ENCODE results near the gene PRDM15. TPM values are rescaled to one million over a fixed set of nuclear protein-coding genes. Genes with fewer than 3 reads are reported as not detected.

The PRDM15 gene, protein sequence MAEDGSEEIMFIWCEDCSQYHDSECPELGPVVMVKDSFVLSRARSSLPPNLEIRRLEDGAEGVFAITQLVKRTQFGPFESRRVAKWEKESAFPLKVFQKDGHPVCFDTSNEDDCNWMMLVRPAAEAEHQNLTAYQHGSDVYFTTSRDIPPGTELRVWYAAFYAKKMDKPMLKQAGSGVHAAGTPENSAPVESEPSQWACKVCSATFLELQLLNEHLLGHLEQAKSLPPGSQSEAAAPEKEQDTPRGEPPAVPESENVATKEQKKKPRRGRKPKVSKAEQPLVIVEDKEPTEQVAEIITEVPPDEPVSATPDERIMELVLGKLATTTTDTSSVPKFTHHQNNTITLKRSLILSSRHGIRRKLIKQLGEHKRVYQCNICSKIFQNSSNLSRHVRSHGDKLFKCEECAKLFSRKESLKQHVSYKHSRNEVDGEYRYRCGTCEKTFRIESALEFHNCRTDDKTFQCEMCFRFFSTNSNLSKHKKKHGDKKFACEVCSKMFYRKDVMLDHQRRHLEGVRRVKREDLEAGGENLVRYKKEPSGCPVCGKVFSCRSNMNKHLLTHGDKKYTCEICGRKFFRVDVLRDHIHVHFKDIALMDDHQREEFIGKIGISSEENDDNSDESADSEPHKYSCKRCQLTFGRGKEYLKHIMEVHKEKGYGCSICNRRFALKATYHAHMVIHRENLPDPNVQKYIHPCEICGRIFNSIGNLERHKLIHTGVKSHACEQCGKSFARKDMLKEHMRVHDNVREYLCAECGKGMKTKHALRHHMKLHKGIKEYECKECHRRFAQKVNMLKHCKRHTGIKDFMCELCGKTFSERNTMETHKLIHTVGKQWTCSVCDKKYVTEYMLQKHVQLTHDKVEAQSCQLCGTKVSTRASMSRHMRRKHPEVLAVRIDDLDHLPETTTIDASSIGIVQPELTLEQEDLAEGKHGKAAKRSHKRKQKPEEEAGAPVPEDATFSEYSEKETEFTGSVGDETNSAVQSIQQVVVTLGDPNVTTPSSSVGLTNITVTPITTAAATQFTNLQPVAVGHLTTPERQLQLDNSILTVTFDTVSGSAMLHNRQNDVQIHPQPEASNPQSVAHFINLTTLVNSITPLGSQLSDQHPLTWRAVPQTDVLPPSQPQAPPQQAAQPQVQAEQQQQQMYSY
- 3.0 and 14.6 TPM in 2 replicates for total RNA-seq (2014; rRNA removed; shearing (Covaris generic); ENCODE audit: low replicate concordance)

DNA sequence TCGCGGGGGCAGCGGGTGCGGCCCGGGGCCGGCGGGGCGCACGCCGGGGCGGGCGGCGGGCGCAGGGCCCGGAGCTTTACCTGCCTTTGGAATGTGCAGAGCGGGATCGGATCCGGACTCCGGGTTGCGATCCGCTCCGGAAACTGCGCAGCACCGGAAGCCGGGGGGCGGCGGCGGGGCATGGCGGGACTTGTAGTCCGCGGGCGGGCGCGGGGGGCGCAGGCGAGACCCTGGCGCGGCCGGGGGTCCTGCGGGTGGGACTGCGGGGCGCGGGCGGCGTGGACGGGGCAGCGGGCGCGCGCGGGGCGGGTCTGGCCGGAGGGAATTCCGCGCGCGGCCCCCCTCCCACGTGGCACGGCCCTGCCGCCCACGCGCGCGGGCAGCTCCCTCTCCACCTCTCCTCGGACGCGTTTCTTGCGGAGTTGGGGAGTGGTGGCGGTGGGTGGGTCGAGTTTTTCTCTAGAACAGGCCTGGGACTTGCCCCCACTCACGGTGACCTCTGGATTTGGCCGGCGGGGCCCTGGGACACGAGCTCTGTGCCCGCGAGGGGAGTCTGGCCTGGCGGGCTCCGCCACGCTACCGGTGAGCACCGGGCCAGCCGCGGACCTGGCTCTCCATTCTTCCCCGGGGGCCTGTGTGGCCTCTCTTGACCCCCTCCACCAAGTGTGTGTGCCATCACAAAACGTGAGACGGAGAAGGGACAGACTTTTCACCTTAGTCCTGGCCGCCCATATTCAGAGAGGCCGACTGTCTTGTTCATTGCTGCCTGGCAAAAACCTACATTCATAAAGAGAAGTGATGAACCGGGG, at the start of gene PRDM15:
Gene PRDM15, minus strand, starts transcription at position 155 of the 809 bp plus-strand sequence. CDS start 18,981 bp downstream, outside the sequence.
- Histone ChIP-seq H3K36me3 (ENCODE audit: insufficient read depth, low read length) (no peaks in the 10 kb centered on the region), H3K4me3 (ENCODE audit: low read length) (peak within 1 kb of the TSS; percentile 94)
- DNase-seq = peak; percentile 92

DNA sequence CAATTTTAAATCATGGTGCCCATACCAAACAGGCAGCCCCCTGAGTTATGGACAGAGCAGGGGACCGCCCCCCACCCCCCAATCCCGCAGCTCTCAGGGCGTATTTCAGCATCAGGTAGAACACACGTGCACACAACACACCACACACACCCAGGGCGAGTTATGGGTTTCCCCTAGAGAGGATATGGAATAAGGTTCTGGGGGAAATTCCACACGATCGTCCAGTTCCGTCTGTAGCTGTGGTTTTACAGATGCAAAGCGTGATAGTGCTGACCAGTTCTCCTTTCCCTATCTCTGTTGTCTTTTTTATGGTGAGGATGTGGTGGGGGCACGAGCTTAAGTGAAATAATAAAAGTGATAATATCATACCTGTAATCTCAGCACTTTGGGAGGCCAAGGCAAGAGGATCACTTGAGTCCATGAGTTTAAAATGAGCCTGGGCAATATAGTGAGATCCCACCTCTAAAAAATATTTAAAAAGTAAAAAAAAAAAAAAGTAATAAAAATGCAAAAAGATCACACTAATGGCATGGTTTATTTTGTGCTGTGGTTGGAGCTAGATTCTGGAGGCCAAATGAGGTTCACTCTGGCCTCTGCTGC, 49.6 kb upstream of the PRDM15 start:
- H3K27me3 ChIP-seq (ENCODE audit: low read length) = no peaks in the 10 kb centered on the region
- H3K27ac ChIP-seq (ENCODE audit: low read length) = no peak overlapping the region
- no peak overlapping the region for H3K4me2 ChIP-seq (ENCODE audit: low read depth, low read length, poor library complexity, severe bottlenecking)
- peaks cover 12% of the 10 kb centered on the region for H3K4me1 ChIP-seq (ENCODE audit: low read length)
- H3K9ac ChIP-seq (ENCODE audit: low read length) = no peak overlapping the region
- no peak overlapping the region for H3K4me3 ChIP-seq (ENCODE audit: low read length)
- H2AFZ ChIP-seq (ENCODE audit: low read length) = no peak overlapping the region
- H3K79me2 ChIP-seq (ENCODE audit: low read length) = no peaks in the 10 kb centered on the region
- DNase-seq = no peak
- no peaks in the 10 kb centered on the region for H4K20me1 ChIP-seq (ENCODE audit: insufficient read depth, low read depth, low read length)
- H3K9me3 ChIP-seq (ENCODE audit: low read length) = no peaks in the 10 kb centered on the region
- no peaks in the 10 kb centered on the region for H3K9me2 ChIP-seq (replicated peaks; ENCODE audit: insufficient read depth, low read length)
- H3K36me3 ChIP-seq (ENCODE audit: insufficient read depth, low read length) = no peaks in the 10 kb centered on the region

More for the DNA sequence above, at the start of gene PRDM15:
- Histone ChIP-seq H3K79me2 (ENCODE audit: low read length) (peaks cover 7% of the 10 kb centered on the region), H3K4me2 (ENCODE audit: low read depth, low read length, poor library complexity, severe bottlenecking) (peak within 1 kb of the TSS; percentile 99), H2AFZ (ENCODE audit: low read length) (peak within 1 kb of the TSS; percentile 99; the same call in 1 of the 2 replicates), H3K9me3 (ENCODE audit: low read length) (no peaks in the 10 kb centered on the region), H4K20me1 (ENCODE audit: insufficient read depth, low read depth, low read length) (peaks cover 29% of the 10 kb centered on the region), H3K27me3 (ENCODE audit: low read length) (no peaks in the 10 kb centered on the region), H3K27ac (ENCODE audit: low read length) (no peak within 1 kb of the TSS), H3K4me1 (ENCODE audit: low read length) (peaks cover 24% of the 10 kb centered on the region), H3K9ac (ENCODE audit: low read length) (peak within 1 kb of the TSS; percentile 93), H3K9me2 (replicated peaks; ENCODE audit: insufficient read depth, low read length) (no peaks in the 10 kb centered on the region)

DNA sequence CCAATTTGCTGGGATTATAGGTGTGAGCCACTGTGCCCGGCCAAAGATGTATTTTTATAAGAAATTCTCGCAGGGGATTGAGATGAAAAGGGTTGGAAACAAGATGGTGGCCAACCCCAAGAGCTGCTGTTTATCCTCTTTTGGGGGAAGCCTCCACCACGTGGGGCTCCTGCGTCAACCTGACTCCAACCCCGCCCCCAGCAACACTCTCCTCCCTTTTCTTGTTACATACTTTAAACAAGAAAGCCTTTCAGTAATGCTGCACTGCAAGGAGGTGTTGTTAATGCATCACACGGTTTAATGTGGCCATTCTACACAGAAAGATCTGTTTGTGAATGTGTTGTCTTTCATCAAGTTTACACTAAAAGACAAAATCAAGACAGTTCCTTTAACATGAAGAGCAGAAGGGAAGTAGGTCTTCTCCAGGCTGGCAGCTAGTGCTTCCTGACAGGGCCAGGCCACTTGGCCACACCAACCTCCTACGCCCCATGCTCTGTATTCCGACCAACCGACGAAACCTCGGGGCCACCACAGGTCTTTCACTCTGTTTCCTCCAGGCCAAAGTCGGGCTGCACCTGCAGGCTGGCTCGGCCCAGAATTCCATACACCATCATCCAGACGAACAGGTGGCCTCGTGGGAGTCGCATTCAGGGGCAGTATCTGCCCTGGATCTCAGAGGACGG, 48.7 kb upstream of the PRDM15 start:
- Histone ChIP-seq H3K36me3 (ENCODE audit: insufficient read depth, low read length) (no peaks in the 10 kb centered on the region), H3K27me3 (ENCODE audit: low read length) (no peaks in the 10 kb centered on the region), H3K27ac (ENCODE audit: low read length) (no peak overlapping the region), H3K4me1 (ENCODE audit: low read length) (peaks cover 9% of the 10 kb centered on the region), H3K79me2 (ENCODE audit: low read length) (no peaks in the 10 kb centered on the region), H3K9me3 (ENCODE audit: low read length) (no peaks in the 10 kb centered on the region), H3K4me3 (ENCODE audit: low read length) (no peak overlapping the region), H3K9me2 (replicated peaks; ENCODE audit: insufficient read depth, low read length) (no peaks in the 10 kb centered on the region), H3K4me2 (ENCODE audit: low read depth, low read length, poor library complexity, severe bottlenecking) (no peak overlapping the region), H4K20me1 (ENCODE audit: insufficient read depth, low read depth, low read length) (no peaks in the 10 kb centered on the region), H2AFZ (ENCODE audit: low read length) (no peak overlapping the region), H3K9ac (ENCODE audit: low read length) (no peak overlapping the region)
- no peak for DNase-seq

DNA sequence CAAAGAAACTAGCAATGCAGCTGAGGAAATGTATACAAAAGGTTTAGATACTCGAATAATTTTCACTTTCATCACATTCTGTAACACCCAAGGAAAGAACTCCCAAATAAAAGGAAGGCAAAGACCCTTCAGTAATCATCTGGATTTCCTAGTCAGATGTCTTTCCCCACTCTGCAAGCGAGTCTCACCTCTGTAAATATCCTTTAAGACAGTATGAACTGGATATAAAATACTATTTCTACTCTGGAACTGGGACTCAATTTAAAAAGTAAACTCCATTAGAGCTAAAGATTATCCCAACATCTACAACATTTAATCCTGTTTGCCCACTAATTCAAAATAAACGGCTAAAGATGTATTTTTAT, 47.6 kb upstream of the PRDM15 start:
- H3K27ac ChIP-seq (ENCODE audit: low read length) = no peak overlapping the region
- H3K9ac ChIP-seq (ENCODE audit: low read length) = peak overlapping the region; percentile 54
- H3K36me3 ChIP-seq (ENCODE audit: insufficient read depth, low read length) = no peaks in the 10 kb centered on the region
- no peaks in the 10 kb centered on the region for H3K9me3 ChIP-seq (ENCODE audit: low read length)
- peak overlapping the region; percentile 39; the same call in 1 of the 2 replicates for H3K4me3 ChIP-seq (ENCODE audit: low read length)
- H4K20me1 ChIP-seq (ENCODE audit: insufficient read depth, low read depth, low read length) = no peaks in the 10 kb centered on the region
- no peaks in the 10 kb centered on the region for H3K27me3 ChIP-seq (ENCODE audit: low read length)
- H3K4me1 ChIP-seq (ENCODE audit: low read length) = peaks cover 11% of the 10 kb centered on the region
- no peaks in the 10 kb centered on the region for H3K9me2 ChIP-seq (replicated peaks; ENCODE audit: insufficient read depth, low read length)
- H3K79me2 ChIP-seq (ENCODE audit: low read length) = no peaks in the 10 kb centered on the region
- DNase-seq = no peak
- H2AFZ ChIP-seq (ENCODE audit: low read length) = peak overlapping the region; percentile 73; the same call in 1 of the 2 replicates
- peak overlapping the region; percentile 55 for H3K4me2 ChIP-seq (ENCODE audit: low read depth, low read length, poor library complexity, severe bottlenecking)

DNA sequence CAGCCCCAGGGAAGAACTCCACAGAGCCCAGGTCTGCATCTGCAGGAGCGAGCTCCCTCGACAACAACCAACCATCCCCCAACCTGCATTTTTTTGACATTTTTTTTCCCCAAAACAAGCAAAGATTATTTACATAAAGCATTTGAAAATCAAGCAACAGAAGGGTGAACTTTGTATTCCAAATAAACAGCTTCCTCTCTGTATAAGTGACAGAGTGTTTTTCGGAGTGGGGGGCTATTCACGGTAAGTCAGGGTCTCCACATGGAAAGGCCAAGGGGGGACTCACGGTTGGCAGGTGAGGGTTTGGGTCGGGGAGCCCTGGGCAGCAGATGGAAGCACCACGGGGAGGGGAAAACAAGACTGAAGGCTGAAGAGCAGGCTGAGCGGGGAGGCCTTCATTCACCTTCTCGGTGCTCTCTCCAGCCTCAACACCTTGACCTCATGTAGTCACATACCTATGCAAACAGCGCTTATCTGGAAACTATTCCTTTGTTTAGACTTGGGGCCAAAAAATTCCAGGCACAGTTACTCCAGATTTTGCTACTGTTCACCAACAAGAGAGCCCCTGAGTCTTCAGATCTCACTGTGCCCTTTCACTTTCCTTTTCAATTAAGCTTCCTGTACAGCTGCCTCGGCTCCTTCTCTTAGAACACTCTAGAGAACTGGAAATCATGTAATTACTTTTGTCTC, 47.1 kb upstream of the PRDM15 start:
- H3K4me2 ChIP-seq (ENCODE audit: low read depth, low read length, poor library complexity, severe bottlenecking) = peak overlapping the region; percentile 55
- no peaks in the 10 kb centered on the region for H3K27me3 ChIP-seq (ENCODE audit: low read length)
- peak overlapping the region; percentile 73; the same call in 1 of the 2 replicates for H2AFZ ChIP-seq (ENCODE audit: low read length)
- H3K27ac ChIP-seq (ENCODE audit: low read length) = no peak overlapping the region
- no peaks in the 10 kb centered on the region for H4K20me1 ChIP-seq (ENCODE audit: insufficient read depth, low read depth, low read length)
- H3K9ac ChIP-seq (ENCODE audit: low read length) = peak overlapping the region; percentile 54
- no peaks in the 10 kb centered on the region for H3K36me3 ChIP-seq (ENCODE audit: insufficient read depth, low read length)
- peaks cover 15% of the 10 kb centered on the region for H3K4me1 ChIP-seq (ENCODE audit: low read length)
- no peaks in the 10 kb centered on the region for H3K9me2 ChIP-seq (replicated peaks; ENCODE audit: insufficient read depth, low read length)
- no peaks in the 10 kb centered on the region for H3K79me2 ChIP-seq (ENCODE audit: low read length)
- H3K4me3 ChIP-seq (ENCODE audit: low read length) = peak overlapping the region; percentile 39; the same call in 1 of the 2 replicates
- DNase-seq = peak; percentile 59
- no peaks in the 10 kb centered on the region for H3K9me3 ChIP-seq (ENCODE audit: low read length)

DNA sequence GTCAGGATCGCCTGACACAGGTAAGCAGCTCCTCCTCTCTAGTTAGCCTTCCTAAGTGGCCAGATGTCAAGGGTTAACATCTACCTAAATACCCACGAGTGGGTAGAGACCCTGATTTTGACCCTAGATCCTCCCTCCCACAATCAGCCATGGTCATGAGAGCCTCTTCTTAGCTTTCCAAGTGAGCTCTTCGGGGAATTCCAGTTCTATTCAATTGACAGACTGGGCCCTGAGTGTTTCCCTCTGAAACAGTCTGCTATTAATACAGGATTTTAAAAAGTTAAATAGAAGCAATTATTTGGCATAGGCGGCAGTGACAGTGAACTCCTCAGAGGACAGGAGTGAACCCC, 46.6 kb upstream of the PRDM15 start:
- DNase-seq = no peak
- Histone ChIP-seq H3K4me2 (ENCODE audit: low read depth, low read length, poor library complexity, severe bottlenecking) (peak overlapping the region; percentile 55), H2AFZ (ENCODE audit: low read length) (peak overlapping the region; percentile 73; the same call in 1 of the 2 replicates)

More for the DNA sequence above, 46.6 kb upstream of the PRDM15 start:
- Histone ChIP-seq H3K27ac (ENCODE audit: low read length) (no peak overlapping the region), H3K4me1 (ENCODE audit: low read length) (peaks cover 19% of the 10 kb centered on the region), H3K9me3 (ENCODE audit: low read length) (no peaks in the 10 kb centered on the region), H3K9me2 (replicated peaks; ENCODE audit: insufficient read depth, low read length) (no peaks in the 10 kb centered on the region), H3K79me2 (ENCODE audit: low read length) (no peaks in the 10 kb centered on the region), H3K9ac (ENCODE audit: low read length) (peak overlapping the region; percentile 54; the same call in 1 of the 2 replicates), H3K27me3 (ENCODE audit: low read length) (no peaks in the 10 kb centered on the region), H4K20me1 (ENCODE audit: insufficient read depth, low read depth, low read length) (0 out of 2 replicates have a peak, but pooled peaks cover 2% of the 10 kb centered on the region), H3K4me3 (ENCODE audit: low read length) (no peak overlapping the region), H3K36me3 (ENCODE audit: insufficient read depth, low read length) (no peaks in the 10 kb centered on the region)
